ENCODE results near the gene ANTKMT.

ANTKMT gene

GRCh38 chr16:766008-766819 lies 45.3 kb downstream of the ANTKMT start:
- DNase-seq: no peak

- no peak for DNase-seq
Observed at GRCh38 chr16:766820-767640, 46.1 kb downstream of the ANTKMT start.

GRCh38 chr16:767743-768235 lies 46.8 kb downstream of the ANTKMT start:
- DNase-seq: no peak

- no peak for DNase-seq
Observed at GRCh38 chr16:768428-768827, 47.5 kb downstream of the ANTKMT start.

GRCh38 chr16:769184-769784 lies 48.3 kb downstream of the ANTKMT start:
- no peak for DNase-seq

- DNase-seq: no peak
Observed at GRCh38 chr16:769934-770333, 49.0 kb downstream of the ANTKMT start.

- DNase-seq: no peak
Observed at GRCh38 chr16:770411-770810, 49.5 kb downstream of the ANTKMT start.
